HG03108 (cell line): ENCODE measurements around the gene CELF2.

Experiments
- ATAC-seq: cut with Tn5 transposase; IDR thresholded peaks from one replicate; pipeline ENCODE4 v1.9.1; 2021; ENCODE audit warnings: moderate library complexity; ENCODE audit not compliant: unreplicated experiment

Gene CELF2

GRCh38 chr10:11192304-11193000 lies 174.8 kb downstream of the CELF2 start:
- ATAC-seq = no peak

DNA sequence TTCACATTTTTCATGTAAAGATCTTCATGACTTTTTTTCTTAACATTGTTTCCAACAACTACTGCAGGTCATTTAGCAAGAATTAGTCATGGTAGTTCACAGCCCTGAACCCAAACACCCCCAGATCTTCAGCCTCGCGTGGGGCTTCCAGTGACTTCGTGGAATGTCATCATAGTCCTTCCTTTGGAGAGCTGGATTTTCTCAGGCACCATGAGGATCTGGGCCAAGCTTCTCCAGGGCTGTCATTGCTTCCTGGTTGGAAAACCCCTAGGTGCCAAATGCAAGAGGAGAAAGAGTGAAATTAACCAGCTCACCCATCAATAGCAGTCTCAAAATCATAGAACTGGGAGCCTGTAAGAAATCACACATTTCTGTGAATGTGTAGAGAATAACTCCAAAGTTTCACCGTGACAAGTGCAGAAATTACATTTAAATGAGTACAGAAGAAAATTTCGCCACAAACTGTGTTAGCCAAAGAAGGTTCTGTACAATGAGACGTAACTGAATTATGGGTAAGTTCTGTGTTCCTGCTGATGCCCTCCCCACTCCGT lies 175.4 kb downstream of the CELF2 start:
- no peak for ATAC-seq

- no peak for ATAC-seq
Observed at GRCh38 chr10:11194859-11195586, 177.4 kb downstream of the CELF2 start.

DNA sequence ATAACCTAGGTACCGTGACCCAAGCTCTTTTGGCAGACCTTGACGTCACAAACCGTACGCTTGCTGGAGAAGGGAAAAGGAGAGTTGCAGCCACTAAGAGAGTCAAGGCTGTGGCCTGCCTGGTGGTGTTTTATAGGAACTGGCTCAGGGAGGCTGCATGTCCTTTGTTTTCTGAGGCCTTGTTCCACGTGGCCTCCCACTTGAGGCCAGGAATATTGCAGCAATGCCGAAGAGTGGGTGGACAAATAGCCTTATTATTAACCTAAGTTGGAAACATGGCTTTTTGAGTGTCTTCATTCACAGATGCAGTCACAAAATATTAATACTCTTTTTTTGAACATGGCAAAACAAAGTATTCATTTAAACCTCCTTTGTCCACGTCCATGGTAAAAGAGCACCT lies 178.0 kb downstream of the CELF2 start:
- no peak for ATAC-seq

- ATAC-seq = peak; percentile 56
Observed at GRCh38 chr10:11197266-11197712, 179.6 kb downstream of the CELF2 start.

DNA sequence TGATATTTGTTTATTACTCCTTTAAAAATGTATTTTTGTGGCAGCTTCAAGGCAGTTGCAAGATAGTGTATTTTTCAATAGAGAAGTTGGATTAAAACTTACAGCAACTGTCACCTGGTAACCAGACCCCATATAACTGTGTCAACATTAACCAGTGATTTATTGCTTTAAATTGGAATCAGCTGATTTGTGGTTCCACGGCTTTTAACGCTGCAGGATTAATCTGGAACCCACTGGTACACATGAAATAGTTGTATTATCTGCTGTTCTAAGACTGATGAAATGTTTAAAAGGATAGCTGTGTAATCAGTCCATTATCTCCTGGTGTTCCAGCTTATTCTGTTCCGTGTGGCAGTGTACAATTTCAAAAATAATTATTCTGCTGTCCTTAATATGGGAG lies 180.2 kb downstream of the CELF2 start:
- no peak for ATAC-seq

DNA sequence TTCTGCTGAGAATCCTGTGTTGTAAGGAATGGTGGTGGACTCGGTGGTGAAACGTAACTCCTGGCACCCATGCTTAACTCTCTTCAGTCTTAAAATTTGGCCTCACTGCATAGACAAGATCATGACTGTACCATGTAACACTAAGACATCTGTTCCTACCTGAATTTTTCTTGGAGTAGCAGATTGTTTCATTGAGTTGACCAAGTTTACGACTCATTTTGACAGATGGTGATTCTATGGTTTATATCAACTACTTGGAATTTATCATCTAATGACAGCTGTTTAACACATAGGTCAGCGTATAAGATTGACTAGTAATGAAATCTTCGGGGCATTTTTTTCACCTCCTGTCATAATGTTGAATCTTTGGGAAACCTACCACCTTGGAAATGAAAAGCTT lies 184.2 kb downstream of the CELF2 start:
- ATAC-seq = no peak

DNA sequence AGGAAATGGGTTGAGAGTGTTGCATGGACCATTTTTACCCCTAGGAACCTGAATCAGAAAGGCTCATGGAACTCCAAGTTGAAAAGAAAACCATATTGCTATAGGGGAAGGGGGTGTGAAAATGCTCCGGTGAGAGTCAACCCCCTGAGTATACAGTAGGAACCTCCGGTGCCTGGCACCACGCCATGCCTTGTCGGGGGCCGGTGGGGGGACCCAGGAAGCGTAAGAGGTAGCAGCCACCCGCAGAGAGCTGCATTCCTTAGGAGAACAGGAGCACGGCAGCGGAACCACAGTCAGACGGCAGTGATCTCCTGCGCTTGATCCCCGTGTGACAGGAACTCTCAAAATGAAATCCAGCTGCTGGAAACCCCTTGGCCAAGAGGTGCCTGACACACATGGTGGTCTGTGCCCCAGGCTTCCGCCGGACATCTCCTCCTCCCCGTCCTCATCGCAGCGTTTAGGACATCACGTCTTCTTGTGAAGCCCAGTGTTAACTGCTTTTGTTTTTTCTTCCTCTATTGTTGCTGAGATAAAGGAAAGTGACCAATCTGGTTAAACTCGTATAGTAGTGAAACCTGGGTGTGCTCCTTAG lies 186.8 kb downstream of the CELF2 start:
- no peak for ATAC-seq

DNA sequence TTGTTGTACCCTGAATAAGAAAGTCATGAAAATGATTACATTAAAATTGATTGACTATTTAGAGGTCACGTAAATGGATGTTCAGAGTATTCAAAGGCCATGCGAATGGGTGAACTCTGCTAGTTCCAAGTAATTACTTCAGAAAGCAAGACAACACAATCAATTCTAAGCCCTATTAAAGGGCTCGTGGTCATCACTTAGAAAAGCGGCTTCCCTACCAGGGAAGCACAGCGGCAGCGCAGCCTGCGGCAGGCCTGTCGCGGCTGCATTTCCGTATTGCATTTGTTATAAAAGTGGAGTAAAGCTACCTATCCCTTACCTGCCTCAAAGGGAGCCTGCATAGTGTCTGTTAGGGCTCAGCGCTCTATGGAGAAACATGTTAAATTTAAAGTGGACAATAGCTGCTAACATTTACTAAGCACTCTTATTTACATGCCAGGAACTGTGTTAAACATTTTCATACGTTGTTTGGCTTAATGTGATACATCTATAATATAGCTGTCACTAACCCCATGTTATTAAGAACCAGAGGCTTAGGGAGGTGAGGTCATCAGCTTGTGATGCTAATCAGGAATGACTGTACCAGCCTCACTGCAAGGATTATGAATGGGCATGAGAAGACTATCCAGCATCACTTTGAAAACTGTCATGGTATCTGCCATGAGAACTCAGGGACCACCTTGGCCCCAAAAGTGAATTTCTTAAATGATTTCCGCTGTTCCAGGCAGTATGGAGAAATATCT lies 187.5 kb downstream of the CELF2 start:
- no peak for ATAC-seq

GRCh38 chr10:11206676-11207559 lies 189.2 kb downstream of the CELF2 start:
- ATAC-seq = no peak

GRCh38 chr10:11207560-11207844 lies 189.8 kb downstream of the CELF2 start:
- ATAC-seq = no peak

GRCh38 chr10:11208243-11208642 lies 190.6 kb downstream of the CELF2 start:
- ATAC-seq = no peak

- peak; percentile 56 for ATAC-seq
Observed at GRCh38 chr10:11208908-11209829, 191.5 kb downstream of the CELF2 start.

DNA sequence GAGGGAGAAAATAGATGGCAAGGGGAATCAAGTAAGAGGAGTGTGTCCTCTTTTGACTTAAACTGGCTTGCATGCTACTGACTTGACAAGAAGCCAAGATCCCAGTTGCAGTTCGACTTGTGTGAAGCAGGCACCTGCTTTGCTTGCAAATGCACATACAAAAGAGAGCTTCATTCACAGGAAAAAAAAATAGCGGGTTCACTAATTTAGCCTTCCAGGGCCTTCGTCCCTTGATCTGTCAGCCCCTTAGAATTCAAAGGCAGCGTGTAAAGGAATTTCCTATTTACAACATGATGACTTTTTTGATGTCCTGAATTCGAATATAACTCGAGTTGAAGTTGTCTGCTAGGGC lies 192.1 kb downstream of the CELF2 start:
- ATAC-seq = peak; percentile 25

DNA sequence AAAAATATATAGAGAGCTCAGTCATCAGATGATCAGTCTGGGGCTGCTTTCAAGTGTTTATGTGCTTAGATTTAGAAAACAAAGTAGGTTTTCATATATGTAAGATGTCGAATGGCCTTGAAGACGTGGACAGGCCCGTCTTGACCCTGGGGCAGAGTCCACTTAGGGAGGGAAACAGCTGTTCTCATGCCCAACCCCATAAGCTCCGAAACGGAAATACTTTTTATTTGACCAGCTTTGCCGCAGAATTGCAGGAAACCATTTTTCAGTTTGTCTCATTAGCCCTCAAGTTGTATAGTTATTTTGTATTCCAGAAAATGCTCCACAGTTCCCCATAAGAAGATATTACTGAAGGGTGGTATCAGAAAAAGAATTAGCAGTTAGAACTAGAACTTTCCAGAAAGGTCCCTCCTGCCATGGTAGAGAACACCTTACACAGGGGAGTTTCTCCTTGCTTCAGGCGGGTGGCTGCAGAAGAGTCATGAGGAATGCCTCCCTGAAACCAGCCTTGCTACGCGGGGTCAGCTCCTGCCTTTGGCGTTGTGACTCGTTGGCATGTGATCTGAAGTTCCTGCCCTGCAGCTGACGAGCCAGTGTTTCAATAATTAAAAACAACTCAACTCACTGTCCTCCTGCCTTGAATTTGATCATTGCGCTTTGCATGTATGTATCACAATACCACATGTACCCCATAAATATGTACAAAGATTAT lies 192.7 kb downstream of the CELF2 start:
- ATAC-seq = no peak

GRCh38 chr10:11212288-11213085 lies 194.8 kb downstream of the CELF2 start:
- ATAC-seq = no peak

GRCh38 chr10:11213137-11213536 lies 195.5 kb downstream of the CELF2 start:
- ATAC-seq = no peak

DNA sequence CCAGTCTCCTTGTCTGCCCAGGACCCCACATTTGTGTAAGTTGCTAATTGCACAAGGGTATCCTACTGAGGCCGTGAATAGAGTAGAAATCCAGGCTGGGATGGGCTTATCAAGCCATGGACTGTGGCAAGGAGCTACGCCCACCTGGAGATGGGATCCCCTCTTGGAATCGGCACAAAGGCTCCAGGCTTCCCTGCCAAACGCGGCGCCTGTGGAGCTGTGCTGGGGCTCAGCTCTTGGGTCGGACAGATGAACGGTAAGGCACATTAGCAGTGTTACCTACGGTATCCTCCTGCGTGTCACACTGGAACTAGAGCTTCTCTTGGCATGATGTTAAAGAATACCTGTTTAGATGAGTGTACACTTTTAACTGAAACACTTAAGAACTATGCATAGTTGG lies 196.7 kb downstream of the CELF2 start:
- no peak for ATAC-seq
